Fibroblast of pulmonary artery (primary cell): Measurements from ENCODE around the gene PPP1R3A.
"Not testable (repeated sequence)": the region's sequence is repeated elsewhere in the genome, so short reads cannot be mapped to it uniquely, and the experiment has no call there.

ENCODE experiments used
- DNase-seq: peaks from one replicate; pipeline ENCODE4 v3.0.0-alpha.2; 2010; ENCODE audit warnings: low read depth
- H3K4me3 ChIP-seq: replicated peaks from 2 replicates; pipeline ENCODE4 v1.5.1; 2011; ENCODE audit warnings: low read depth, mild to moderate bottlenecking, control low read depth, low read length, moderate library complexity
- TF ChIP-seq, protein P1 (sequence below): IDR thresholded peaks from 2 replicates; pipeline ENCODE4 v1.5.1; 2011; ENCODE audit warnings: mild to moderate bottlenecking, control low read depth, low read length, inconsistent platforms; ENCODE audit errors: missing control alignments

The PPP1R3A gene

DNA sequence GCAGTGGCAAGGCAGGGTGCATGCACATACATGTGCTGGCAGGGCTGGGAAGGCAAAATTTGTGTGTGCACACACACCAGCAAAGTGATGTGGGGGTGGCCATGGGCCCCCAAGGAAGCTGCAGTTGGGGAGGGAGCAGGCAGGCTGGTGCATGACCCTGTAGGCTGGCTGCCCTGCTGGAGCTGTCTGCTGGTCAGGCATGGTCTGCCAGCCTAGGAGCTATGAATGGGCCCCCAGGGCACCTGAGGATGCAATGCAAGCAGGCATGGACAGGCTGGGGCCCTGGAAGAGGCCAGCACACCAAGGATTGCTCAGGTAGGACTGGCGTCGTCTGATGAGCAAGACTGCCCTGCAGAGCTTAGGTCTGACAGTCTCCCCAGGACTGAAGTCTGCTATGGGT lies 18.2 kb upstream of the PPP1R3A start:
- H3K4me3 ChIP-seq = no peak overlapping the region
- TF ChIP-seq, protein P1, sequence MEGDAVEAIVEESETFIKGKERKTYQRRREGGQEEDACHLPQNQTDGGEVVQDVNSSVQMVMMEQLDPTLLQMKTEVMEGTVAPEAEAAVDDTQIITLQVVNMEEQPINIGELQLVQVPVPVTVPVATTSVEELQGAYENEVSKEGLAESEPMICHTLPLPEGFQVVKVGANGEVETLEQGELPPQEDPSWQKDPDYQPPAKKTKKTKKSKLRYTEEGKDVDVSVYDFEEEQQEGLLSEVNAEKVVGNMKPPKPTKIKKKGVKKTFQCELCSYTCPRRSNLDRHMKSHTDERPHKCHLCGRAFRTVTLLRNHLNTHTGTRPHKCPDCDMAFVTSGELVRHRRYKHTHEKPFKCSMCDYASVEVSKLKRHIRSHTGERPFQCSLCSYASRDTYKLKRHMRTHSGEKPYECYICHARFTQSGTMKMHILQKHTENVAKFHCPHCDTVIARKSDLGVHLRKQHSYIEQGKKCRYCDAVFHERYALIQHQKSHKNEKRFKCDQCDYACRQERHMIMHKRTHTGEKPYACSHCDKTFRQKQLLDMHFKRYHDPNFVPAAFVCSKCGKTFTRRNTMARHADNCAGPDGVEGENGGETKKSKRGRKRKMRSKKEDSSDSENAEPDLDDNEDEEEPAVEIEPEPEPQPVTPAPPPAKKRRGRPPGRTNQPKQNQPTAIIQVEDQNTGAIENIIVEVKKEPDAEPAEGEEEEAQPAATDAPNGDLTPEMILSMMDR = no peak
- no peak for DNase-seq

DNA sequence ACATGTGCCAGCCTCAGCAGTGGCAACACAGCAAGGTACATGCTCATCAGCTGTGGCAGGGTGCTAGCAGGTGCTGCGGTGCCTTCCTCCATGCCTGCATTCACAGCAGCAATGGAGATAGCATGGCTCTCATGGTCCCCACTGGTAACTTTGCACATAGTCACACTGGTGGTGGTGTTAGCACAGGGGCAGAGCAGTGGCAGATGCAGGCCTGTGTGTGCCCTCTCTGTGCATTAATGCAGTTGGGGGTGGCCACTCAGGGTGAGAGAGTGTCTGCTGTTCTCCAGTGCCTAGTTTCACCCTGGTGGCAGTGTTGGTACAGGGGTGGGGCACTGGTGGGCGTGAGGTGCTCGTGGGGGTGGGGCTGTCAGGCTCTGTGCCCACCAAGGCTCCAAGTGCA lies 17.7 kb upstream of the PPP1R3A start:
- TF ChIP-seq, protein P1 = no peak
- H3K4me3 ChIP-seq = no peak overlapping the region
- DNase-seq = no peak

DNA sequence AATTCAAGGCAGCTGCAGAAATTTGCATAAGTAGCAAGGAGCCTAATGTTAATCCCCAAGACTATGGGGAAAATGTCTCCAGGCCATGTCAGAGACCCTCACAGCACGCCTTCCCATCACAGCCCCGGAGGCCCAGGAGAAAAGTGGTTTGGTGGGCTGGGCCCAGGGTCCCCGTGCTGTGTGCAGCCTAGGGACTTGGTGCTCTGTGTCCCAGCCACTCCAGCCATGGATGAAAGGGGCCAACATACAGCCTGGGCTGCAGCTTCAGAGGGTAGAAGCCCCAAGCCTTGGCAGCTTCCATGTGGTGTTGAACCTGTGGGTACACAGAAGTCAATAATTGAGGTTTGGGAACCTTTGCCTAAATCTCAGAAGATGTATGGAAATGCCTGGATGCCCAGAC lies 10.6 kb upstream of the PPP1R3A start:
- DNase-seq = not testable (repeated sequence)

DNA sequence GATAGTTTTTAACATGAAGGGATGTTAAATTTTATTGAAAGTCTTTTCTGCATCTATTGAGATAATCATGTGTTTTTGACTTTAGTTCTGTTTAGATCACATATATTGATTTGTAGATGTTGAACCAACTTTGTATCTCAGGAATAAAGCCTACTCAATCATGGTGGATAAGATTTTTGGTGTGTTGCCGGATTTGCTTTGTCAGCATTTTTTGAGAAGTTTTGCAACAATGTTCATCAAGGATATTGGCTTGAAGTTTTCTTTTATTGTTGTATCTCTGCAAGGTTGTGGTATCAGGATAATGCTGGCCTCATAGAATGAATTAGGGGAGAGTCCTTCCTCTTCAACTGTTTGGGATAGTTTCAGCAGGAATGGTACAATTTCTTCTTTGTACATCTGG lies 9.3 kb upstream of the PPP1R3A start:
- no peak for DNase-seq
- TF ChIP-seq, protein P1 = no peak
- H3K4me3 ChIP-seq = no peak overlapping the region

More for the DNA sequence above, 10.6 kb upstream of the PPP1R3A start:
- H3K4me3 ChIP-seq = not testable (repeated sequence)

DNA sequence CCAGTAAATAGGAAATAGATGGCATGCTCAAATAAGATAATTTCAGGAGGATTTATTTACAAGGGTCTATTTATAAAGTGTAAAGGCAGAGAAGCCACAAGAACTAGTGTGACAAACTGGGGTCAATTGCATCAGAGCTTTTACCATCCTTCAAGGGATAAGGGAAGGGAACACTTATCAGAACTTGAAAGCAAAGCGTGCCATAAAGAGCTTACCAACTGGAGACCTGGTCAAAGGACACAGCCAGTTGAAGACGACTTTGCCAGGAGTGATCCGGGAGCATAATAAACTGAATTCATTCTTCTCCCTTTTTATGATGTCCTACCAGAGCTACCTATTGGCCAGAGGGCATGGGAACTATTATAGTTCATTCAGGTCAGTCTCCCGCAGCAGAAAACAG lies 3.2 kb upstream of the PPP1R3A start:
- DNase-seq = no peak
- TF ChIP-seq, protein P1 = no peak
- no peak overlapping the region for H3K4me3 ChIP-seq

DNA sequence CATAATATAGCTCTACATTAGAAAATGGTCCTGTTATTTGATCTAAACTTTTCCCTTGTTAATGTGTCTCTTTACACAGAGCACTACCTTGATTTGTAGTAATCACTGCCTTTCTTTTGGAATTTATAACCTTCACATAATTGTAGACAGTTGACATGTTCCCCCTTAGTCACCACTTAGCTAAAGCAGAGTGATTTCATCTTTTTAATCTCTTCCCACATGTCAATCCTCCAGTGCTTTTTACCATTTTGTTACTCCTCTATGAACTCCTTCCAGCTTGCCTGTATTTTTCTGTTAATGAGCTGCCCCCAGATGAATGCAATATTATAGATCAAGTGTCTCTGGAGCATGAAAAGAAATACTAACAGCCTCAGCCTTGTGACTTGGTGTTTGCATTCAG lies 2.6 kb upstream of the PPP1R3A start:
- DNase-seq = no peak
- TF ChIP-seq, protein P1 = no peak
- no peak overlapping the region for H3K4me3 ChIP-seq

DNA sequence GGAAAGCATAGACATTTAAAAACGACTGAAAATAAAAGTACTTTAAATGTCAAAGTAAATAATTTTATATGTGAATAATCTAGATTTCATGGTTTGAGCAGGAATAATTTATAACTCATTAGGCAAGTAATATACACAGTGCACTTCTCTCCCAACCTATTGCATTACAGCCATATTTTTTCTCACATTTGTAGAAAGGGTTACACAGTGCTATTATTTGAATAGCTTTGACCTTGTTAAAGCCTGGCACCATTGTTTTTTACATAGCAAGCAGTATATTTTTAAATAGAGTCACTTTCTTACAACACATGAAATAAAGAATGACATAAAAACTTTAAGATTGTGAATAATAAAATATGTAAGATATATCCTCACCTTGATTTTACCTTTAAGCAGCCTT lies 969 bp downstream of the PPP1R3A start:
- TF ChIP-seq, protein P1 = no peak

DNA sequence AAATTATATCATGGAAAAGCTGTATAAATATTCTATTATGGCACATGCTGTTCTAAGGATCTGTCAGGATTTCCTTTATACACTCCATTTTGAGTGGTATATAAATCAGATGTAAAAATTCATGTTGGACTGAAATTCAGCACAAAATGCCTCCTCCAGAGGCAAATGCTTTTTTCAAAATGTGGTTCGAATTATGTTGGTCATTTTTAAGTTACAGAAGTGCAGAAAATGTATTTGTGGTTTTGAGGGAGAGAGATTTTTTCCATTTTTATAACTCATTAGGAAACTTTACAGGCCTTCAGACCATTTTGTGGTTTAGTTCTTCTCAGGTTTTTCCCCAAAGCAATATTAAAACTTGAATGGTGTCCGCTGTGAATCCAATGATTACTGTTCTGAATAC lies 2.9 kb downstream of the PPP1R3A start:
- no peak for DNase-seq
- TF ChIP-seq, protein P1 = no peak
- no peak overlapping the region for H3K4me3 ChIP-seq

More for the DNA sequence above, 969 bp downstream of the PPP1R3A start:
- no peak for DNase-seq
- no peak overlapping the region for H3K4me3 ChIP-seq
